Measurements from ENCODE around the gene GPHN.

DNA sequence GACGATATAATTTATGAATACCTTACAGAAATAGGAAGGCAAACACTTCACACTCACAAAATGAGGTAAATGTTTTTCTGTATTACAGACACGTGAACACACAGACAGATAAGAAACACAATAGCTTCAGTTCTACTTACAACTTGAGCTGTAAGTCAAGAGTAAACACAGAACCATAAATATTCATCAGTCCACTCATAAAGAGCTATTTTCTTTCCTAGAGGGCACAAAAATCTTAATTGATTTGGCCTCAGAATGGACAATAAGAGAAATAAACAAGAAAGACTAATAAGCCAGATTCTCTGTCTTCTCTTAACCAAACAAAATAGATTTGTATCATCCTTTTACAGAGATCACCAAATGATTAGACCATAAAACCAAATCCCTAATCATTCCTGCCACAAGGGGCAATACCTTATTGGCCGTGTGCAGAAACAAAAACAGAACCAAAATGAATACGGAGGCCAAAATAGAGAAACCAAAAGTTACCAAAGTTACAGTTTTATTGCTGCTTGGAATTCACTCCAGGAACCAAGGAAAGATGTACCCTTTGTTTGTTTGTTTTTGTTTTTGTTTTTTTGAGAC lies 643.2 kb downstream of the GPHN start:
- no peak for TF ChIP-seq POLR2A (IDR thresholded peaks at IDR 0.05)
- TF ChIP-seq, protein P1, sequence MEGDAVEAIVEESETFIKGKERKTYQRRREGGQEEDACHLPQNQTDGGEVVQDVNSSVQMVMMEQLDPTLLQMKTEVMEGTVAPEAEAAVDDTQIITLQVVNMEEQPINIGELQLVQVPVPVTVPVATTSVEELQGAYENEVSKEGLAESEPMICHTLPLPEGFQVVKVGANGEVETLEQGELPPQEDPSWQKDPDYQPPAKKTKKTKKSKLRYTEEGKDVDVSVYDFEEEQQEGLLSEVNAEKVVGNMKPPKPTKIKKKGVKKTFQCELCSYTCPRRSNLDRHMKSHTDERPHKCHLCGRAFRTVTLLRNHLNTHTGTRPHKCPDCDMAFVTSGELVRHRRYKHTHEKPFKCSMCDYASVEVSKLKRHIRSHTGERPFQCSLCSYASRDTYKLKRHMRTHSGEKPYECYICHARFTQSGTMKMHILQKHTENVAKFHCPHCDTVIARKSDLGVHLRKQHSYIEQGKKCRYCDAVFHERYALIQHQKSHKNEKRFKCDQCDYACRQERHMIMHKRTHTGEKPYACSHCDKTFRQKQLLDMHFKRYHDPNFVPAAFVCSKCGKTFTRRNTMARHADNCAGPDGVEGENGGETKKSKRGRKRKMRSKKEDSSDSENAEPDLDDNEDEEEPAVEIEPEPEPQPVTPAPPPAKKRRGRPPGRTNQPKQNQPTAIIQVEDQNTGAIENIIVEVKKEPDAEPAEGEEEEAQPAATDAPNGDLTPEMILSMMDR (IDR thresholded peaks at IDR 0.05): no peak
- no peak for TF ChIP-seq POLR2AphosphoS5 (IDR thresholded peaks at IDR 0.05)

All from prostate gland (tissue), 2 donors.